ENCODE measurements around the gene CD300A.

GRCh38 chr17:74525781-74526288, 59.4 kb downstream of the CD300A start:
- TF ChIP-seq CTCF (tag by site-specific recombination; IDR thresholded peaks at IDR 0.05) = no peak
- TF ChIP-seq ZBTB44 (tag by site-specific recombination; IDR thresholded peaks at IDR 0.05) = no peak
- TF ChIP-seq BCL11B (tag by site-specific recombination; IDR thresholded peaks at IDR 0.05; ENCODE audit: low read depth) = no peak
- no peak for TF ChIP-seq TSHZ1 (tag by site-specific recombination; IDR thresholded peaks at IDR 0.05; ENCODE audit: borderline replicate concordance)
- TF ChIP-seq PRDM4 (tag by site-specific recombination; IDR thresholded peaks at IDR 0.05) = no peak
- no peak for TF ChIP-seq ZNF341 (tag by site-specific recombination; IDR thresholded peaks at IDR 0.05; ENCODE audit: low read depth)
- no peak for TF ChIP-seq ZBTB17 (tag by site-specific recombination; IDR thresholded peaks at IDR 0.05)
- no peak for TF ChIP-seq ELK4 (IDR thresholded peaks at IDR 0.05; ENCODE audit: borderline replicate concordance, low read depth, low read length)
- no peak for TF ChIP-seq ZNF560 (tag by site-specific recombination; IDR thresholded peaks at IDR 0.05; ENCODE audit: borderline replicate concordance)
- no peak for TF ChIP-seq SETDB1 (IDR thresholded peaks at IDR 0.05; ENCODE audit: insufficient read length, low read length)
- no peak for TF ChIP-seq YY1 (tag by site-specific recombination; IDR thresholded peaks at IDR 0.05)
- no peak for TF ChIP-seq ZNF830 (tag by site-specific recombination; IDR thresholded peaks at IDR 0.05; ENCODE audit: low read depth)
